ENCODE data around the gene GREB1. TPM values are rescaled to one million over a fixed set of nuclear protein-coding genes. Genes with fewer than 3 reads are reported as not detected.

Gene GREB1
- total RNA-seq, 1 experiment from 2014 or later: 0.62 TPM

GRCh38 chr2:11584525-11585056 lies 50.7 kb downstream of the GREB1 start:
- H3K4me2 ChIP-seq (ENCODE audit: low read length): no peak overlapping the region
- no peaks in the 10 kb centered on the region for H3K36me3 ChIP-seq (ENCODE audit: low read depth, low read length)
- no peaks in the 10 kb centered on the region for H3K79me2 ChIP-seq (ENCODE audit: low read length)
- no peaks in the 10 kb centered on the region for H3F3A ChIP-seq (ENCODE audit: low read length, unreplicated experiment)
- no peak overlapping the region for H3K27ac ChIP-seq (ENCODE audit: low read length)
- H3K4me1 ChIP-seq (ENCODE audit: insufficient read depth, low read length): no peaks in the 10 kb centered on the region; the same call in 1 of the 2 replicates
- intact Hi-C loops (cut with micrococcal nuclease): loop anchor here (1.0 to 5.0 kb wide), 3 partner anchors 98 to 452 kb away; a partner anchor contains a TSS
- ChIA-PET CTCF (interaction anchor here (0.6 to 3.1 kb wide), 5 partner anchors 96 to 452 kb away, joined by 3 to 26 read pairs (median 9); a partner anchor contains a TSS), POLR2A (ENCODE audit: unreplicated experiment) (no interaction called here)
- no peaks in the 10 kb centered on the region for H3K27me3 ChIP-seq (ENCODE audit: low read length)
- no peaks in the 10 kb centered on the region for H3K9me3 ChIP-seq (ENCODE audit: low read length)
- H4K20me1 ChIP-seq (ENCODE audit: low read length): no peaks in the 10 kb centered on the region
- no peaks in the 10 kb centered on the region for H3K9me2 ChIP-seq (replicated peaks; ENCODE audit: low read length)
- H2AFZ ChIP-seq (ENCODE audit: low read length): no peak overlapping the region
- no peak for DNase-seq
- H3K9ac ChIP-seq (ENCODE audit: low read length): no peak overlapping the region
- ATAC-seq: no peak
- H3K4me3 ChIP-seq (ENCODE audit: low read length): no peak overlapping the region
- TF ChIP-seq EZH2phosphoT487 (IDR thresholded peaks at IDR 0.05; ENCODE audit: borderline replicate concordance, low read length) (no peak), CTCF (conservative IDR thresholded peaks at IDR 0.05; ENCODE audit: low read depth, low read length) (peak; percentile 1; the same call in 1 of the 2 replicates)
- no TSS peak for BruUV-seq (replicated peaks)

DNA sequence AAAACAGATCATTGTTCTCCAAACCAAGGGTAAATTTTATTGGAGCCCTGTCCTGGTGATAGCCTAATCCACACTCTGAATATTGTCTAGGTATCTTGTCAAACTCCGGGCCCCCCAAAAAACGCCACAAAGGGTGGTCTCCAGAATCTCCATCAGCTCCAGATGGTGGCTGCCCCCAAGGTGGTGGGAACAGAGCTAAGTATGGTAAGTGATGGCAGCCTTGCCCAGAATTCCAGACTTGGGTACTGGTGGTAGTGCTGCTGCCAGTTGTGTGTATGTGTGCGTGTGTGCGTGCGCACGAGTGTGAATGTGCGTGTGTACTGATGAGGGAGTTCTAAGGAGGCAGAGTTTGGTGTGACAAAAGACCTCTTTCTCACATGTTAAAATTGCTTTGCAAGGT lies 51.2 kb downstream of the GREB1 start:
- H3K27me3 ChIP-seq (ENCODE audit: low read length): no peaks in the 10 kb centered on the region
- H3F3A ChIP-seq (ENCODE audit: low read length, unreplicated experiment): no peaks in the 10 kb centered on the region
- ChIA-PET POLR2A (ENCODE audit: unreplicated experiment) (no interaction called here), CTCF (interaction anchor here (0.7 to 3.1 kb wide), 4 partner anchors 96 to 453 kb away, joined by 3 to 26 read pairs (median 14); a partner anchor contains a TSS)
- no peaks in the 10 kb centered on the region for H3K36me3 ChIP-seq (ENCODE audit: low read depth, low read length)
- H3K4me3 ChIP-seq (ENCODE audit: low read length): no peak overlapping the region
- H3K4me2 ChIP-seq (ENCODE audit: low read length): no peak overlapping the region
- no TSS peak for BruUV-seq (replicated peaks)
- H3K9ac ChIP-seq (ENCODE audit: low read length): no peak overlapping the region
- H3K79me2 ChIP-seq (ENCODE audit: low read length): no peaks in the 10 kb centered on the region
- DNase-seq (no peak), ATAC-seq (no peak)
- no peak overlapping the region for H3K27ac ChIP-seq (ENCODE audit: low read length)
- no peaks in the 10 kb centered on the region for H3K9me3 ChIP-seq (ENCODE audit: low read length)
- no peaks in the 10 kb centered on the region for H3K9me2 ChIP-seq (replicated peaks; ENCODE audit: low read length)
- intact Hi-C loops (cut with micrococcal nuclease): loop anchor here (2.0 kb wide), 1 partner anchor 98 kb away; no protein-coding TSS in a partner anchor
- H4K20me1 ChIP-seq (ENCODE audit: low read length): no peaks in the 10 kb centered on the region
- no peaks in the 10 kb centered on the region; the same call in 1 of the 2 replicates for H3K4me1 ChIP-seq (ENCODE audit: insufficient read depth, low read length)
- H2AFZ ChIP-seq (ENCODE audit: low read length): no peak overlapping the region
- TF ChIP-seq EZH2 (IDR thresholded peaks at IDR 0.05; ENCODE audit: low read length, unreplicated experiment) (no peak), EZH2phosphoT487 (IDR thresholded peaks at IDR 0.05; ENCODE audit: borderline replicate concordance, low read length) (no peak), CTCF (conservative IDR thresholded peaks at IDR 0.05; ENCODE audit: low read depth, low read length) (no peak)
